MM.1S (cell line): ENCODE results near the gene PRR20B.
"Not testable (repeated sequence)": the region's sequence is repeated elsewhere in the genome, so short reads cannot be mapped to it uniquely, and the experiment has no call there.

Experiments
- DNase-seq: peaks from one replicate; pipeline ENCODE4 v3.0.0-alpha.2; 2015
- H2AFZ ChIP-seq: fragments of 300-600 bp; sonication (generic); 2 replicates; pipeline ENCODE4 v1.6.0; 2016; ENCODE audit warnings: antibody characterized with exemption, low read length
- H3F3A ChIP-seq: fragments of 300-600 bp; sonication (generic); 2 replicates; pipeline ENCODE4 v1.6.1; 2016; ENCODE audit warnings: mild to moderate bottlenecking, antibody characterized with exemption, low read length, moderate library complexity, mixed read lengths; ENCODE audit not compliant: insufficient read depth
- H3K27ac ChIP-seq: fragments of 300-600 bp; sonication (generic); 2 replicates; pipeline ENCODE4 v1.5.1; 2016; ENCODE audit warnings: mild to moderate bottlenecking, low read length
- H3K27me3 ChIP-seq: fragments of 300-600 bp; sonication (generic); replicated peaks from 2 replicates; pipeline ENCODE4 v1.6.0; 2016; ENCODE audit warnings: low read length; ENCODE audit not compliant: insufficient read depth
- H3K36me3 ChIP-seq: fragments of 300-600 bp; sonication (generic); replicated peaks from 2 replicates; pipeline ENCODE4 v1.6.1; 2016; ENCODE audit warnings: mild to moderate bottlenecking, low read length, mixed read lengths; ENCODE audit not compliant: insufficient read depth
- H3K4me1 ChIP-seq: fragments of 300-600 bp; sonication (generic); 2 replicates; pipeline ENCODE4 v1.6.1; 2016; ENCODE audit warnings: low read length, mixed read lengths
- H3K4me2 ChIP-seq: fragments of 300-600 bp; sonication (generic); 2 replicates; pipeline ENCODE4 v1.6.0; 2016; ENCODE audit warnings: low read depth, low read length
- H3K4me3 ChIP-seq: fragments of 300-600 bp; sonication (generic); 2 replicates; pipeline ENCODE4 v1.5.1; 2016; ENCODE audit warnings: low read length, mixed read lengths
- H3K79me2 ChIP-seq: fragments of 300-600 bp; sonication (generic); 2 replicates; pipeline ENCODE4 v1.6.1; 2016; ENCODE audit warnings: mixed run types, low read length, mixed read lengths
- H3K9ac ChIP-seq: fragments of 300-600 bp; sonication (generic); 2 replicates; pipeline ENCODE4 v1.6.1; 2016; ENCODE audit warnings: low read length, mixed read lengths
- H3K9me2 ChIP-seq: fragments of 300-600 bp; sonication (generic); replicated peaks from 2 replicates; pipeline ENCODE4 v1.6.1; 2016; ENCODE audit warnings: mild to moderate bottlenecking, low read length, mixed read lengths; ENCODE audit not compliant: insufficient read depth
- H3K9me3 ChIP-seq: fragments of 300-600 bp; sonication (generic); replicated peaks from 2 replicates; pipeline ENCODE4 v1.6.1; 2016; ENCODE audit warnings: mild to moderate bottlenecking, low read length, mixed read lengths; ENCODE audit not compliant: insufficient read depth
- H4K20me1 ChIP-seq: fragments of 300-600 bp; sonication (generic); 2 replicates; pipeline ENCODE4 v1.6.1; 2016; ENCODE audit warnings: mild to moderate bottlenecking, low read length, moderate library complexity, mixed read lengths; ENCODE audit not compliant: insufficient read depth
- CTCF ChIP-seq: fragments of 300-600 bp; sonication (generic); IDR thresholded peaks from 2 replicates; pipeline ENCODE4 v1.5.1; 2016; ENCODE audit warnings: antibody characterized with exemption, low read length, mixed read lengths
- EZH2 ChIP-seq: fragments of 300-600 bp; sonication (generic); optimal IDR thresholded peaks from 2 replicates; pipeline ENCODE3; 2017; ENCODE audit warnings: low read depth, mild to moderate bottlenecking, antibody characterized with exemption, low read length, mixed read lengths
- EZH2phosphoT487 ChIP-seq: fragments of 300-600 bp; sonication (generic); IDR thresholded peaks from 2 replicates; pipeline ENCODE4 v1.6.1; 2018; ENCODE audit warnings: antibody characterized with exemption, low read length

Gene PRR20B

GRCh38 chr13:57136093-57136492, 11.2 kb upstream of the PRR20B start:
- H4K20me1 ChIP-seq: no peaks in the 10 kb centered on the region
- no peak overlapping the region for H3K9ac ChIP-seq
- H3K27me3 ChIP-seq: no peaks in the 10 kb centered on the region
- no peaks in the 10 kb centered on the region for H3K4me1 ChIP-seq
- TF ChIP-seq CTCF (no peak), EZH2phosphoT487 (no peak), EZH2 (no peak)
- H3F3A ChIP-seq: no peaks in the 10 kb centered on the region
- H3K9me3 ChIP-seq: no peaks in the 10 kb centered on the region
- no peak overlapping the region for H2AFZ ChIP-seq
- H3K79me2 ChIP-seq: no peaks in the 10 kb centered on the region
- H3K9me2 ChIP-seq: no peaks in the 10 kb centered on the region
- H3K4me3 ChIP-seq: no peak overlapping the region
- H3K36me3 ChIP-seq: no peaks in the 10 kb centered on the region
- H3K4me2 ChIP-seq: no peak overlapping the region
- no peak overlapping the region for H3K27ac ChIP-seq
- no peak for DNase-seq

GRCh38 chr13:57137585-57137984, 9.7 kb upstream of the PRR20B start:
- no peak overlapping the region for H3K4me2 ChIP-seq
- TF ChIP-seq EZH2phosphoT487 (no peak), EZH2 (no peak)
- no peak overlapping the region for H2AFZ ChIP-seq
- DNase-seq: no peak
- no peaks in the 10 kb centered on the region for H3F3A ChIP-seq
- H3K9me3 ChIP-seq: no peaks in the 10 kb centered on the region
- H3K27me3 ChIP-seq: no peaks in the 10 kb centered on the region
- H3K4me3 ChIP-seq: no peak overlapping the region
- H3K9me2 ChIP-seq: no peaks in the 10 kb centered on the region
- H4K20me1 ChIP-seq: no peaks in the 10 kb centered on the region
- no peak overlapping the region for H3K27ac ChIP-seq
- H3K9ac ChIP-seq: no peak overlapping the region
- no peaks in the 10 kb centered on the region for H3K36me3 ChIP-seq
- no peaks in the 10 kb centered on the region for H3K79me2 ChIP-seq
- no peaks in the 10 kb centered on the region for H3K4me1 ChIP-seq

- Histone ChIP-seq H4K20me1 (no peaks in the 10 kb centered on the region), H3K4me3 (no peak overlapping the region), H3K9me3 (no peaks in the 10 kb centered on the region), H3K9me2 (no peaks in the 10 kb centered on the region), H3K36me3 (no peaks in the 10 kb centered on the region), H3K4me1 (no peaks in the 10 kb centered on the region), H3K9ac (no peak overlapping the region), H2AFZ (no peak overlapping the region), H3F3A (no peaks in the 10 kb centered on the region), H3K4me2 (no peak overlapping the region), H3K27ac (no peak overlapping the region), H3K27me3 (no peaks in the 10 kb centered on the region), H3K79me2 (no peaks in the 10 kb centered on the region)
- DNase-seq: no peak
- no peak for TF ChIP-seq EZH2
Observed at GRCh38 chr13:57138988-57139387, 8.3 kb upstream of the PRR20B start.

- H2AFZ ChIP-seq, H3K79me2 ChIP-seq, H3K4me3 ChIP-seq, H3K9me2 ChIP-seq, H4K20me1 ChIP-seq, H3K4me2 ChIP-seq, H3K36me3 ChIP-seq, H3F3A ChIP-seq, DNase-seq, H3K9me3 ChIP-seq, H3K27me3 ChIP-seq, H3K9ac ChIP-seq, H3K27ac ChIP-seq, H3K4me1 ChIP-seq: not testable (repeated sequence)
Observed at GRCh38 chr13:57139781-57140180, 7.5 kb upstream of the PRR20B start.

- H3K9ac ChIP-seq, H3K4me2 ChIP-seq, H3F3A ChIP-seq, H2AFZ ChIP-seq, H3K27me3 ChIP-seq, H3K4me3 ChIP-seq, H3K4me1 ChIP-seq, H3K79me2 ChIP-seq, DNase-seq, H3K9me3 ChIP-seq, H3K27ac ChIP-seq, H3K9me2 ChIP-seq, H3K36me3 ChIP-seq, H4K20me1 ChIP-seq: not testable (repeated sequence)
Observed at GRCh38 chr13:57140235-57140968, 6.9 kb upstream of the PRR20B start, which contains the start of gene PRR20A. PRR20A (plus strand) TSS chr13:57140918; CDS start chr13:57141305, 387 bp downstream.

GRCh38 chr13:57148106-57148505, 818 bp downstream of the PRR20B start:
- H3K79me2 ChIP-seq, H3K4me1 ChIP-seq, H3K9me3 ChIP-seq, H3K4me2 ChIP-seq, H3K4me3 ChIP-seq, DNase-seq, H3K27me3 ChIP-seq, H3F3A ChIP-seq, H3K27ac ChIP-seq, H3K36me3 ChIP-seq, H2AFZ ChIP-seq, H3K9ac ChIP-seq, H4K20me1 ChIP-seq, H3K9me2 ChIP-seq: not testable (repeated sequence)

GRCh38 chr13:57153761-57154160, 6.5 kb downstream of the PRR20B start, which contains the start of gene PRR20C:
PRR20C (plus strand) TSS chr13:57154061; CDS start chr13:57154448, 387 bp downstream.
- H3K79me2 ChIP-seq, H3K27me3 ChIP-seq, H3K9me3 ChIP-seq, DNase-seq, H3K9me2 ChIP-seq, H3K36me3 ChIP-seq, H2AFZ ChIP-seq, H4K20me1 ChIP-seq, H3K4me2 ChIP-seq, H3K27ac ChIP-seq, H3K9ac ChIP-seq, H3K4me3 ChIP-seq, H3K4me1 ChIP-seq, H3F3A ChIP-seq: not testable (repeated sequence)
